Stimulated activated naive CD4-positive, alpha-beta T cell (primary cell): ENCODE measurements around the gene RRBP1.
"Not testable (repeated sequence)": the region's sequence is repeated elsewhere in the genome, so short reads cannot be mapped to it uniquely, and the experiment has no call there.

Experiments
- DNase-seq, 6 experiments: peaks; one replicate each; lab custom pipeline; 2025; lab: John Stamatoyannopoulos, UW

The RRBP1 gene

GRCh38 chr20:17664025-17664633 lies 17.9 kb downstream of the RRBP1 start:
- DNase-seq, result no peak

- no peak for DNase-seq
Measured at GRCh38 chr20:17663486-17663885, 18.6 kb downstream of the RRBP1 start.

- DNase-seq, result no peak
Measured at GRCh38 chr20:17663040-17663399, 19.0 kb downstream of the RRBP1 start.

GRCh38 chr20:17662333-17663039 lies 19.6 kb downstream of the RRBP1 start:
- no peak for DNase-seq

- no peak for DNase-seq
Measured at GRCh38 chr20:17661121-17661744, 20.8 kb downstream of the RRBP1 start.

GRCh38 chr20:17660667-17661066 lies 21.4 kb downstream of the RRBP1 start:
- no peak for DNase-seq

GRCh38 chr20:17659801-17660200 lies 22.2 kb downstream of the RRBP1 start:
- DNase-seq, result no peak

- not testable (repeated sequence) for DNase-seq
Measured at GRCh38 chr20:17659344-17659743, 22.7 kb downstream of the RRBP1 start.

- no peak for DNase-seq
Measured at GRCh38 chr20:17658648-17658993, 23.4 kb downstream of the RRBP1 start.

GRCh38 chr20:17657898-17658647 lies 24.0 kb downstream of the RRBP1 start:
- no peak for DNase-seq

- no peak for DNase-seq
Measured at GRCh38 chr20:17657079-17657825, 24.8 kb downstream of the RRBP1 start.

GRCh38 chr20:17655865-17656479 lies 26.1 kb downstream of the RRBP1 start:
- no peak for DNase-seq

GRCh38 chr20:17655286-17655651 lies 26.8 kb downstream of the RRBP1 start:
- no peak for DNase-seq

GRCh38 chr20:17654649-17655285 lies 27.3 kb downstream of the RRBP1 start:
- no peak for DNase-seq

- DNase-seq, result no peak
Measured at GRCh38 chr20:17653835-17654648, 28.0 kb downstream of the RRBP1 start.

- DNase-seq, result no peak
Measured at GRCh38 chr20:17652411-17652810, 29.6 kb downstream of the RRBP1 start.

GRCh38 chr20:17651760-17652388 lies 30.2 kb downstream of the RRBP1 start:
- DNase-seq, result peak in 1 of 6 experiments; percentile 11

GRCh38 chr20:17651129-17651759 lies 30.8 kb downstream of the RRBP1 start:
- no peak for DNase-seq
